GM12878 (cell line): ENCODE measurements around the gene ADGRV1. TPM values are rescaled to one million over a fixed set of nuclear protein-coding genes. Genes with fewer than 3 reads are reported as not detected.

Source experiments
- ATAC-seq: fragments of 200-7000 bp; cut with Tn5 transposase; 3 replicates; pipeline ENCODE4 v1.9.1; 2020; ENCODE audit warnings: mild to moderate bottlenecking, moderate library complexity
- BruUV-seq: library from RNA; stranded (reverse); fragments of 400-500 nt; replicated peaks from 2 replicates; lab custom pipeline; 2021; lab: Mats Ljungman, UMichigan
- CTCF ChIA-PET: fragments of 300-600 bp; sonication (Branson Sonifier 250); formaldehyde crosslinking; extraction: SDS; loops from one replicate; lab custom pipeline; 2021; ENCODE audit warnings: inconsistent platforms; lab: Yijun Ruan, JAX
- POLR2A ChIA-PET: fragments of 350-600 bp; formaldehyde crosslinking; extraction: SDS; loops from one replicate; lab custom pipeline; 2021; ENCODE audit warnings: inconsistent platforms; lab: Charles Lee
- RAD21 ChIA-PET: fragments of 300-600 bp; sonication (Branson Sonifier 250); formaldehyde crosslinking; loops from one replicate; lab custom pipeline; 2023; ENCODE audit warnings: antibody characterized with exemption; ENCODE audit not compliant: unreplicated experiment; lab: Charles Lee
- SMC1A ChIA-PET: fragments of 300-600 bp; sonication (Branson Sonifier 250); formaldehyde crosslinking; loops from one replicate; lab custom pipeline; 2023; ENCODE audit not compliant: unreplicated experiment, uncharacterized antibody; lab: Charles Lee
- DNase-seq: peaks from one replicate; pipeline ENCODE4 v3.0.0-alpha.2; 2011; ENCODE audit warnings: low read depth, low spot score
- FAIRE-seq: peaks from 3 replicates; lab custom pipeline; 2011; peaks lifted over from hg19 to GRCh38; lab: Jason Lieb, UNC
- H2AFZ ChIP-seq: 2 replicates; pipeline ENCODE4 v1.6.0; 2011; ENCODE audit warnings: low read depth, low read length, control low read depth; ENCODE audit not compliant: control insufficient read depth
- H3K27ac ChIP-seq: 2 replicates; pipeline ENCODE4 v1.5.1; 2011; ENCODE audit warnings: control low read depth; ENCODE audit not compliant: control insufficient read depth, insufficient read depth
- H3K27me3 ChIP-seq, 2 experiments: replicated peaks in 1 of 2; 2 replicates each; pipeline versions ENCODE4 v1.6.0 to v1.6.1; 2011; ENCODE audit warnings: low read length in 1 of 2; ENCODE audit not compliant: control insufficient read depth in 2 of 2, insufficient read depth in 2 of 2
- H3K36me3 ChIP-seq, 2 experiments: 2 replicates each; pipeline ENCODE4 v1.5.1; 2011; ENCODE audit warnings: low read length in 1 of 2; ENCODE audit not compliant: control insufficient read depth in 2 of 2, insufficient read depth in 2 of 2
- H3K4me1 ChIP-seq: 2 replicates; pipeline ENCODE4 v1.6.1; 2011; ENCODE audit warnings: mild to moderate bottlenecking, low read length, moderate library complexity, mixed read lengths; ENCODE audit not compliant: control insufficient read depth, insufficient read depth
- H3K4me2 ChIP-seq: 2 replicates; pipeline ENCODE4 v1.6.0; 2011; ENCODE audit warnings: control low read depth; ENCODE audit not compliant: control insufficient read depth, insufficient read depth
- H3K4me3 ChIP-seq: fragments of 200-600 bp; sonication (generic); 2 replicates; pipeline ENCODE4 v1.5.1; 2016
- H3K79me2 ChIP-seq: 2 replicates; pipeline ENCODE4 v1.6.0; 2011; ENCODE audit warnings: low read length; ENCODE audit not compliant: control insufficient read depth, insufficient read depth
- H3K9ac ChIP-seq: 2 replicates; pipeline ENCODE4 v1.8.0; 2011; ENCODE audit warnings: low read length, control low read depth, mixed read lengths; ENCODE audit not compliant: control insufficient read depth, insufficient read depth
- H3K9me3 ChIP-seq: replicated peaks from 3 replicates; pipeline ENCODE4 v1.5.1; 2011; ENCODE audit warnings: mild to moderate bottlenecking, low read length; ENCODE audit not compliant: control insufficient read depth, insufficient read depth
- H4K20me1 ChIP-seq: 2 replicates; pipeline ENCODE4 v1.6.0; 2011; ENCODE audit not compliant: control insufficient read depth, insufficient read depth
- CHD1 ChIP-seq: IDR thresholded peaks from 2 replicates; pipeline ENCODE4 v1.6.1; 2012; ENCODE audit warnings: low read depth, low read length, improper control_type of control experiment
- EGR1 ChIP-seq, 2 experiments: IDR thresholded peaks; 1 replicate in 1 of 2; 2 replicates in 1 of 2; pipeline ENCODE4 v1.6.1; 2011 to 2012; ENCODE audit warnings: low read depth in 2 of 2, low read length in 2 of 2, borderline replicate concordance in 1 of 2, mild to moderate bottlenecking in 1 of 2, moderate library complexity in 1 of 2
- FOXM1 ChIP-seq: IDR thresholded peaks from 2 replicates; pipeline ENCODE4 v1.6.1; 2012; ENCODE audit warnings: low read depth, mild to moderate bottlenecking, inconsistent platforms, low read length, moderate library complexity
- HCFC1 ChIP-seq: fragments of 150-350 bp; IDR thresholded peaks from 2 replicates; pipeline ENCODE4 v1.6.1; 2014; ENCODE audit warnings: low read length
- SREBF1 ChIP-seq: IDR thresholded peaks from 2 replicates; pipeline ENCODE4 v1.6.1; 2012; ENCODE audit warnings: mild to moderate bottlenecking, low read length
- YY1 ChIP-seq: IDR thresholded peaks from 2 replicates; pipeline ENCODE4 v1.6.1; 2011; ENCODE audit warnings: low read depth, mild to moderate bottlenecking, low read length
- ZNF622 ChIP-seq: fragments of 450-650 bp; IDR thresholded peaks from 2 replicates; pipeline ENCODE4 v1.6.1; 2017; ENCODE audit warnings: mild to moderate bottlenecking, inconsistent platforms
- WGBS: methylation state at CpG from one replicate; pipeline ENCODE4 v1.1.6; 2016; ENCODE audit warnings: low lambda C conversion rate; ENCODE audit not compliant: insufficient replicate concordance, insufficient coverage; ENCODE audit errors: missing lambda C conversion rate; 5-methylcytosine and 5-hydroxymethylcytosine counted together
- in situ Hi-C: fragments of 300-500 bp; cut with MboI; formaldehyde crosslinking; loops from 9 replicates; pipeline ENCODE4 v1.14.3; 2018; ENCODE audit warnings: mixed read lengths
- intact Hi-C: fragments of 100-400 bp; cut with micrococcal nuclease; formaldehyde crosslinking; loops from one replicate; pipeline ENCODE4 v1.14.2; 2022; ENCODE audit not compliant: unreplicated experiment
- polyA plus RNA-seq, 11 experiments: library from polyadenylated mRNA; depleted of rRNA in 4 of 11; unstranded in 6 of 11; stranded (reverse) in 5 of 11; fragments of >200 nt; fragmentation: Nextera tagmentation in 4 of 11; fragmentation: Illumina TruSeq in 1 of 11; extraction: Ambion mirVana in 4 of 11; extraction: Trizol in 1 of 11; gene quantifications; 1 replicate in 1 of 11; 2 replicates in 10 of 11; pipeline versions ENCODE4 v1.2.1 to v1.2.3, GENCODE V29; 2011 to 2016; ENCODE audit warnings: inconsistent platforms in 2 of 11, missing spikeins in 2 of 11, low read depth in 1 of 11
- total RNA-seq, 4 experiments: library from RNA; depleted of rRNA in 3 of 4; stranded (reverse); fragments of >200 nt in 3 of 4; fragmentation: Illumina TruSeq in 1 of 4; extraction: Trizol in 1 of 4; gene quantifications; 2 replicates each; pipeline versions ENCODE4 v1.2.1 to v1.2.3, GENCODE V29; 2013 to 2021
- TF ChIP-seq, protein P1 (sequence below): fragments of 450-650 bp; IDR thresholded peaks from 2 replicates; pipeline ENCODE4 v1.6.1; 2017; ENCODE audit warnings: mild to moderate bottlenecking, moderate library complexity
- TF ChIP-seq, protein P2 (sequence below): fragments of 450-650 bp; IDR thresholded peaks from 2 replicates; pipeline ENCODE4 v1.6.1; 2014; ENCODE audit warnings: mild to moderate bottlenecking
- TF ChIP-seq, protein P3 (sequence below): IDR thresholded peaks from 2 replicates; pipeline ENCODE4 v1.6.1; 2012; ENCODE audit warnings: mild to moderate bottlenecking, low read depth, low read length
- TF ChIP-seq, protein P4 (sequence below): IDR thresholded peaks from 2 replicates; pipeline ENCODE4 v1.6.1; 2012; ENCODE audit warnings: low read depth, low read length, improper control_type of control experiment
- TF ChIP-seq, protein P5 (sequence below): fragments of 150-350 bp; IDR thresholded peaks from 2 replicates; pipeline ENCODE4 v1.6.1; 2014; ENCODE audit warnings: mild to moderate bottlenecking, low read depth, low read length

ADGRV1 gene
- total and polyA plus RNA-seq, 10 of the 15 experiments (the other 5 are each of a cell fraction or from before 2014, with no cell fraction given) = 0.04 to 8.1 (median 0.16) TPM; not detected in 1

DNA sequence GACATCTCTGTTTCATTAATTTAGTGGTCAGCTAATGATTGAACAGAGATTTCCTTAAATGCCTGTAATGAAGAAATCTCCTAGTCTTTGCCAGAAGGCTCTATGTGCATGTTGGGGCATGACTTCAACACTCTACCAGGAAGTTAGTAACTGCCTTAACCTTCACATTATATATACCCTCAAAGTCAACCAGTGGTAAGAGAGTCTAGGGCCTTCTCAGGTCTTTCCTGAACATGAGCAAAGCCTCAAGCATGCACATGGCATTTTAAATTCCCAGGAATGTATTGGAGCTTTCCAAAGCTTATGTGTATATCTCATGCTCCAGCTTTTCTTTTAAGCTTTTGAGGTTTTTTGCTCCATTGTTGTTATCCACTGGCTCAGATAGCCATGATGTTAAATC lies 436.2 kb downstream of the ADGRV1 start (continued):
- no peak for TF ChIP-seq YY1
- no peak for TF ChIP-seq HCFC1
- TF ChIP-seq ZNF622 = no peak
- no peak for TF ChIP-seq SREBF1
- TF ChIP-seq, protein P1, sequence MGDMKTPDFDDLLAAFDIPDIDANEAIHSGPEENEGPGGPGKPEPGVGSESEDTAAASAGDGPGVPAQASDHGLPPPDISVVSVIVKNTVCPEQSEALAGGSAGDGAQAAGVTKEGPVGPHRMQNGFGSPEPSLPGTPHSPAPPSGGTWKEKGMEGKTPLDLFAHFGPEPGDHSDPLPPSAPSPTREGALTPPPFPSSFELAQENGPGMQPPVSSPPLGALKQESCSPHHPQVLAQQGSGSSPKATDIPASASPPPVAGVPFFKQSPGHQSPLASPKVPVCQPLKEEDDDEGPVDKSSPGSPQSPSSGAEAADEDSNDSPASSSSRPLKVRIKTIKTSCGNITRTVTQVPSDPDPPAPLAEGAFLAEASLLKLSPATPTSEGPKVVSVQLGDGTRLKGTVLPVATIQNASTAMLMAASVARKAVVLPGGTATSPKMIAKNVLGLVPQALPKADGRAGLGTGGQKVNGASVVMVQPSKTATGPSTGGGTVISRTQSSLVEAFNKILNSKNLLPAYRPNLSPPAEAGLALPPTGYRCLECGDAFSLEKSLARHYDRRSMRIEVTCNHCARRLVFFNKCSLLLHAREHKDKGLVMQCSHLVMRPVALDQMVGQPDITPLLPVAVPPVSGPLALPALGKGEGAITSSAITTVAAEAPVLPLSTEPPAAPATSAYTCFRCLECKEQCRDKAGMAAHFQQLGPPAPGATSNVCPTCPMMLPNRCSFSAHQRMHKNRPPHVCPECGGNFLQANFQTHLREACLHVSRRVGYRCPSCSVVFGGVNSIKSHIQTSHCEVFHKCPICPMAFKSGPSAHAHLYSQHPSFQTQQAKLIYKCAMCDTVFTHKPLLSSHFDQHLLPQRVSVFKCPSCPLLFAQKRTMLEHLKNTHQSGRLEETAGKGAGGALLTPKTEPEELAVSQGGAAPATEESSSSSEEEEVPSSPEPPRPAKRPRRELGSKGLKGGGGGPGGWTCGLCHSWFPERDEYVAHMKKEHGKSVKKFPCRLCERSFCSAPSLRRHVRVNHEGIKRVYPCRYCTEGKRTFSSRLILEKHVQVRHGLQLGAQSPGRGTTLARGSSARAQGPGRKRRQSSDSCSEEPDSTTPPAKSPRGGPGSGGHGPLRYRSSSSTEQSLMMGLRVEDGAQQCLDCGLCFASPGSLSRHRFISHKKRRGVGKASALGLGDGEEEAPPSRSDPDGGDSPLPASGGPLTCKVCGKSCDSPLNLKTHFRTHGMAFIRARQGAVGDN = no peak
- TF ChIP-seq EGR1 (IDR thresholded peaks at IDR 0.05; ENCODE audit: borderline replicate concordance in 1 of 2, low read depth in 2 of 2, low read length in 2 of 2) = no peak
- TF ChIP-seq, protein P2, sequence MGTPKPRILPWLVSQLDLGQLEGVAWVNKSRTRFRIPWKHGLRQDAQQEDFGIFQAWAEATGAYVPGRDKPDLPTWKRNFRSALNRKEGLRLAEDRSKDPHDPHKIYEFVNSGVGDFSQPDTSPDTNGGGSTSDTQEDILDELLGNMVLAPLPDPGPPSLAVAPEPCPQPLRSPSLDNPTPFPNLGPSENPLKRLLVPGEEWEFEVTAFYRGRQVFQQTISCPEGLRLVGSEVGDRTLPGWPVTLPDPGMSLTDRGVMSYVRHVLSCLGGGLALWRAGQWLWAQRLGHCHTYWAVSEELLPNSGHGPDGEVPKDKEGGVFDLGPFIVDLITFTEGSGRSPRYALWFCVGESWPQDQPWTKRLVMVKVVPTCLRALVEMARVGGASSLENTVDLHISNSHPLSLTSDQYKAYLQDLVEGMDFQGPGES = no peak
- TF ChIP-seq FOXM1 = no peak

DNA sequence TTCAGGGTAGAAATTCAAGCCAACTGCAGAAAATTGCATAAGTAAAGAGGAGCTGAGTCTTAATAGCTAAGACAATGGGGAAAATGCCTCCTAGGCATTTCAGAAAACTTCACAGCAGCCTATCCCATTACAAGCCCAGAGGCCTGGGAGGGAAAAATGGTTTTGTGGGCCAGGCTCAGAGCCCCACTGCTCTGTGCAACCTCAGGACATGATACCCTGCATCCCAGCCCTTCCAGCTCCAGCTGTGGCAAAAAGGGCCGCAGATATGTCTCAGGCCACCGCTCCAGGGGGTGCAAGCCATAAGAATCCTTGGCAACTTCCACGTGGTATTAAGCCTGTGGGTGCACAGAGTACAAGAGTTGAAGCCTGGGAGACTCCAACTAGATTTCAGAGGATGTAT lies 437.5 kb downstream of the ADGRV1 start:
- intact Hi-C loops (no loop called here), in situ Hi-C loops (no loop called here)
- BruUV-seq = no TSS peak
- no peaks in the 10 kb centered on the region for H3K27me3 ChIP-seq
- SMC1A ChIA-PET = no interaction called here
- H3K27ac ChIP-seq = no peak overlapping the region
- RAD21 ChIA-PET = no interaction called here
- H3K79me2 ChIP-seq = no peaks in the 10 kb centered on the region
- no peaks in the 10 kb centered on the region for H3K36me3 ChIP-seq
- H3K4me2 ChIP-seq = no peak overlapping the region
- DNase-seq (no peak), FAIRE-seq (no peak), ATAC-seq (no peak)
- no peaks in the 10 kb centered on the region; the same call in 2 of the 3 replicates for H3K9me3 ChIP-seq
- no peaks in the 10 kb centered on the region for H4K20me1 ChIP-seq
- 13% methylated on average over 3 of the region's 3 CpGs for WGBS
- CTCF ChIA-PET = no interaction called here
- no peaks in the 10 kb centered on the region for H3K4me1 ChIP-seq
- no peak overlapping the region for H3K4me3 ChIP-seq
- no peak overlapping the region for H2AFZ ChIP-seq
- POLR2A ChIA-PET = no interaction called here
- no peak overlapping the region for H3K9ac ChIP-seq
- TF ChIP-seq CHD1 = no peak
- TF ChIP-seq, protein P3, sequence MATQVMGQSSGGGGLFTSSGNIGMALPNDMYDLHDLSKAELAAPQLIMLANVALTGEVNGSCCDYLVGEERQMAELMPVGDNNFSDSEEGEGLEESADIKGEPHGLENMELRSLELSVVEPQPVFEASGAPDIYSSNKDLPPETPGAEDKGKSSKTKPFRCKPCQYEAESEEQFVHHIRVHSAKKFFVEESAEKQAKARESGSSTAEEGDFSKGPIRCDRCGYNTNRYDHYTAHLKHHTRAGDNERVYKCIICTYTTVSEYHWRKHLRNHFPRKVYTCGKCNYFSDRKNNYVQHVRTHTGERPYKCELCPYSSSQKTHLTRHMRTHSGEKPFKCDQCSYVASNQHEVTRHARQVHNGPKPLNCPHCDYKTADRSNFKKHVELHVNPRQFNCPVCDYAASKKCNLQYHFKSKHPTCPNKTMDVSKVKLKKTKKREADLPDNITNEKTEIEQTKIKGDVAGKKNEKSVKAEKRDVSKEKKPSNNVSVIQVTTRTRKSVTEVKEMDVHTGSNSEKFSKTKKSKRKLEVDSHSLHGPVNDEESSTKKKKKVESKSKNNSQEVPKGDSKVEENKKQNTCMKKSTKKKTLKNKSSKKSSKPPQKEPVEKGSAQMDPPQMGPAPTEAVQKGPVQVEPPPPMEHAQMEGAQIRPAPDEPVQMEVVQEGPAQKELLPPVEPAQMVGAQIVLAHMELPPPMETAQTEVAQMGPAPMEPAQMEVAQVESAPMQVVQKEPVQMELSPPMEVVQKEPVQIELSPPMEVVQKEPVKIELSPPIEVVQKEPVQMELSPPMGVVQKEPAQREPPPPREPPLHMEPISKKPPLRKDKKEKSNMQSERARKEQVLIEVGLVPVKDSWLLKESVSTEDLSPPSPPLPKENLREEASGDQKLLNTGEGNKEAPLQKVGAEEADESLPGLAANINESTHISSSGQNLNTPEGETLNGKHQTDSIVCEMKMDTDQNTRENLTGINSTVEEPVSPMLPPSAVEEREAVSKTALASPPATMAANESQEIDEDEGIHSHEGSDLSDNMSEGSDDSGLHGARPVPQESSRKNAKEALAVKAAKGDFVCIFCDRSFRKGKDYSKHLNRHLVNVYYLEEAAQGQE = no peak
- TF ChIP-seq, protein P4, sequence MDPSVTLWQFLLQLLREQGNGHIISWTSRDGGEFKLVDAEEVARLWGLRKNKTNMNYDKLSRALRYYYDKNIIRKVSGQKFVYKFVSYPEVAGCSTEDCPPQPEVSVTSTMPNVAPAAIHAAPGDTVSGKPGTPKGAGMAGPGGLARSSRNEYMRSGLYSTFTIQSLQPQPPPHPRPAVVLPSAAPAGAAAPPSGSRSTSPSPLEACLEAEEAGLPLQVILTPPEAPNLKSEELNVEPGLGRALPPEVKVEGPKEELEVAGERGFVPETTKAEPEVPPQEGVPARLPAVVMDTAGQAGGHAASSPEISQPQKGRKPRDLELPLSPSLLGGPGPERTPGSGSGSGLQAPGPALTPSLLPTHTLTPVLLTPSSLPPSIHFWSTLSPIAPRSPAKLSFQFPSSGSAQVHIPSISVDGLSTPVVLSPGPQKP = no peak
- TF ChIP-seq, protein P5, sequence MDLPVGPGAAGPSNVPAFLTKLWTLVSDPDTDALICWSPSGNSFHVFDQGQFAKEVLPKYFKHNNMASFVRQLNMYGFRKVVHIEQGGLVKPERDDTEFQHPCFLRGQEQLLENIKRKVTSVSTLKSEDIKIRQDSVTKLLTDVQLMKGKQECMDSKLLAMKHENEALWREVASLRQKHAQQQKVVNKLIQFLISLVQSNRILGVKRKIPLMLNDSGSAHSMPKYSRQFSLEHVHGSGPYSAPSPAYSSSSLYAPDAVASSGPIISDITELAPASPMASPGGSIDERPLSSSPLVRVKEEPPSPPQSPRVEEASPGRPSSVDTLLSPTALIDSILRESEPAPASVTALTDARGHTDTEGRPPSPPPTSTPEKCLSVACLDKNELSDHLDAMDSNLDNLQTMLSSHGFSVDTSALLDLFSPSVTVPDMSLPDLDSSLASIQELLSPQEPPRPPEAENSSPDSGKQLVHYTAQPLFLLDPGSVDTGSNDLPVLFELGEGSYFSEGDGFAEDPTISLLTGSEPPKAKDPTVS = no peak
